Renal cortex interstitium (tissue), 11 donors: ENCODE data around the gene ATG16L1. TPM values are rescaled to one million over a fixed set of nuclear protein-coding genes. Genes with fewer than 3 reads are reported as not detected.

Experiments
- DNase-seq, 11 donors: peaks; one replicate each; pipeline ENCODE4 v3.0.0-alpha.2; 2013; ENCODE audit warnings: low read depth in 9 of 11, low spot score in 4 of 11; ENCODE audit errors: extremely low read depth in 1 of 11
- polyA plus RNA-seq, 3 donors: library from polyadenylated mRNA; unstranded; fragments of 120-200 nt; gene quantifications; one replicate each; pipeline ENCODE4 v1.2.1, GENCODE V29; 2013; ENCODE audit not compliant: insufficient read length in 3 of 3

Gene ATG16L1
- polyA plus RNA-seq, 3 donors, result 21.8 to 23.4 (median 22.9) TPM

- DNase-seq, result no peak
Measured at GRCh38 chr2:233247744-233248143, 3.7 kb upstream of the ATG16L1 start.

GRCh38 chr2:233248999-233249398, 2.5 kb upstream of the ATG16L1 start:
- no peak for DNase-seq

DNA sequence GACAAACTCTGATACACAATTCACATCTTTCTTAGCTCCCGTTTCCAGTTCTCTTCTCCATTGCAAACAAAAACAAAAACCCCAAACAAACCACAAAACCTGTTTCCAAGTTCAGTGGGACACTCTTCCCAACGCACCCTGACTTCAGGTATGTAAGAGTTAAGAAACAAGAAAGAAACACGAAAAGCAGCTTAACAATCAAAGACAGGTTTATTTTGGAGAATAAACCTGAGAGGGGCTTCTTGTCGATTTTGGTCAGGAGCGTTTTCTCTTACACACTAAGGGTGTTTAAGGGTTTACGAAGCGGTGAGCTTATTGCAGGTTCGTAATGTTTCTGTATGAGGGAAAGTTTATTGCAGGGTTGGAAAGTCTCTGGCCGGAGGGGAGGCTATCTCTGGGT, 905 bp upstream of the ATG16L1 start:
- DNase-seq, result no peak

DNA sequence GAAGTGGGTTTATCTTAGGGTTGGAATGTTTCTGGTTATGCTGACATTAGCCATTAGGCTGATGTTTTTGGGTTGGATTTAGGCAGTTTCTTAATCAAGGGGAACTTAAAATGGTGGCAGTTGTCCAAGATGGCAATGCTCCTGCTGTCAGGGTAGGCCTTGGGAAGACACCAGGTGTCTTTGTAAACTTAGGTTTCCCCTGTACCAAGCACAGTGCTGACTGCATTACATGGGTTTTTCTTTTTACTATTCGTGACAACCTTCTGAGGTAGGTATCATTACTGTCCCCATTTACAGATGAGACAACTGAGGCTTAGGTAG, 528 bp upstream of the ATG16L1 start:
- DNase-seq, result no peak

DNA sequence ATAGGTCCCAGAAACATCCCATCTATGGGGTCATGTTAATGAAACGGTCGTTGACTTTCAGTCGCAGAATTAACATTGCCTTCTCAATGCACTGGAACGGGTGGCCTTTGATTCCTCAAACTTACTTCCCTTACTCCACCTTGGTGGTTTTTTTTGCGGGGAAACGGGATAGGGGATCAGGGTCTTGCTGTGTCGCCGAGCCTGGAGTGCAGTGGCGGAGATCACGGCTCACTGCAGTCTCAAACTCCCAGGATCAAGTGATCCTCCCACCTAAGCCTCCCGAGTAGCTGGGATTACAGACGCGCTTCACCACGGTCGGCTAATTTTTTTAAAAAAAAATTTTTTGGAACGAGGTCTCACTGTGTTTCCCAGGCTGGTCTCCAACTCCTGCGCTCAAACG, 754 bp downstream of the ATG16L1 start:
- DNase-seq, result peak in 2 of 11 donors; percentile 5 to 8

- no peak for DNase-seq
Measured at GRCh38 chr2:233255151-233255550, 3.7 kb downstream of the ATG16L1 start.

- no peak for DNase-seq
Measured at GRCh38 chr2:233256048-233256447, 4.6 kb downstream of the ATG16L1 start.

- DNase-seq, result no peak
Measured at GRCh38 chr2:233258211-233258610, 6.7 kb downstream of the ATG16L1 start.

DNA sequence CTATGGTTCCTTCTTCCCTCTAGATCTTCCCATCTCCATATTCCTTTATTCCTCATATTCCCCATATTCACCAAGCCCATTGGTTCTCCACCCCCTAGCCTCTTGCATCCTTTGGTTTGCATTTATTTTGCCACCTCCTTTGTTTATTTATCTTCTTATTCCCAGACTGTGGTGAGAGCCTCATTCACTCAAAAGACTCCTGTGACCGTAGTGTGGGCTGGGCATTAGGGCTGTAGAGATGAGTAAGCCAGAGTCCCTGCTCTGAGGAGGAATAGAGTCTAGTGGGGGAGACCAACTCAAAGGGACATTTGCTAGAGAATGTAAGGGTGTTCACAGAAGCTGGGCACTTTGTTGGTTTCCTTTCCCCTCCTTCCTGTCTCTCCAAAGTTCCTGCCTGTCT, 8.3 kb downstream of the ATG16L1 start:
- no peak for DNase-seq

DNA sequence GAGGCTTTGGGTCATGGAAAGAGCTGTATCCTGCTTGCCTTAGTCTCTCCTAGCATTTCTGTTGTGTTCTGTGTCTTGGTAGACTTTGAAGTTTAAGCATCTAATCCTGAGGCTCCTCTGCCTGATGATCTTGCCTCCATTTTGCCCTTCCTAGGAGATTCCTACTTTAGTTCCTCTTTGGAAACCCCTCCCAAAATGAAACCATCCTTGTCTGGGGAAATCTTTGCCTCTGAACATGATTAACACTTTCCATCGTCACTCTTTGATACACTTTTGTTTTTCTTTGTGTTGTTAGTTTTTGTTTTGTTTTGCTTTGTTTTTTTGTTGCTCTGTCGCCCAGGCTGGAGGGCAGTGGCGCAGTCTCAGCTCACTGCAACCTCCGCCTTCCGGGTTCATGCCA, 9.2 kb downstream of the ATG16L1 start:
- DNase-seq, result no peak

DNA sequence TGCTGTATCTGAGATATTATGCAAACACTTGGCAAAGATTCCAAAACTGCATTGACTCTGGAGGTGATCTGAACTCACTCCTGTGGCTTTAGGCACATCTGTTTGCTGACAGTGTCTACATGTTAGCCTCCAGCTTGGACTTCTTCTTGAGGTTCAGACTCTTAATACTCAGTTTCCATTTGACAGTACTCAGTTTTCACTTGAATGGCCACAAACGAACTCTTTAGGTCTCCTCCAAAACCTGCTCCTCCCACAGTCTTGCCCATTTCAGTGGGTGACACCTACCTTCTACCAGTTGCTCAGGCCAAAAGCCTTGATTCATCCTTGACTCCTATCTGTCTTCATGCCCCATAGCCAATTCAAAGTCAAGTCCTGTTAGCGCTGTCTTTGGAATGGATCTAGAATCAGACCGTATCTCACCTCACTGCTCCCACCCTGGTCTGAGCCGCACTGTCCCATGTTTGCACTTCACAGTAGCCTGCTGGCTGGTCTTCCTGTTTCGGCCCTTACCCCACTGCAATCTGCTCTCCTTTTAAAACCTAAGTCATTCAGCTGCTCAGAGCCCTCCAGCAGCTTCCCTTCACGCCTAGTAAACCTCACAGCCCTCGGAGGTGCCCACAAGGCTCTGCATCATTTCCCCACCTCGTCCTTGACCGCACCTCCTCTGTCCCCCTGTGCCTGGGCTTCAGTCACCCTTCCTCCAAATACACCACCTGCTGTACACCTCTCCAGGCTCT, 10.5 kb downstream of the ATG16L1 start:
- DNase-seq, result no peak

- no peak for DNase-seq
Measured at GRCh38 chr2:233262562-233262961, 11.1 kb downstream of the ATG16L1 start.

- DNase-seq, result no peak
Measured at GRCh38 chr2:233263045-233263570, 11.6 kb downstream of the ATG16L1 start.

DNA sequence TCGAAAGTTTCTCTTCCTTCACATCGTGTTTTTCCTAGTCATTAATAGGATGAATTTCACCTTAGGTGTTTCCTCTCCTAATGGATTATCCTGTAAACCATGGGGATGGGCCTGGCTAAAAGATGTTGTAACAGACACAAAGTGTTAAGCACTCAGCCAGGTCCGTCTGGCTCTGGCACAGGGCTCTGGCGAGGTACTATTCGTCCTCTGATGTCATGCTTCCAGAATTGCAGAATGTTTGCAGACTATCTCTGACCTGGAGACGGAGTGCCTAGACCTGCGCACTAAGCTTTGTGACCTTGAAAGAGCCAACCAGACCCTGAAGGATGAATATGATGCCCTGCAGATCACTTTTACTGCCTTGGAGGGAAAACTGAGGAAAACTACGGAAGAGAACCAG, 13.2 kb downstream of the ATG16L1 start:
- no peak for DNase-seq

DNA sequence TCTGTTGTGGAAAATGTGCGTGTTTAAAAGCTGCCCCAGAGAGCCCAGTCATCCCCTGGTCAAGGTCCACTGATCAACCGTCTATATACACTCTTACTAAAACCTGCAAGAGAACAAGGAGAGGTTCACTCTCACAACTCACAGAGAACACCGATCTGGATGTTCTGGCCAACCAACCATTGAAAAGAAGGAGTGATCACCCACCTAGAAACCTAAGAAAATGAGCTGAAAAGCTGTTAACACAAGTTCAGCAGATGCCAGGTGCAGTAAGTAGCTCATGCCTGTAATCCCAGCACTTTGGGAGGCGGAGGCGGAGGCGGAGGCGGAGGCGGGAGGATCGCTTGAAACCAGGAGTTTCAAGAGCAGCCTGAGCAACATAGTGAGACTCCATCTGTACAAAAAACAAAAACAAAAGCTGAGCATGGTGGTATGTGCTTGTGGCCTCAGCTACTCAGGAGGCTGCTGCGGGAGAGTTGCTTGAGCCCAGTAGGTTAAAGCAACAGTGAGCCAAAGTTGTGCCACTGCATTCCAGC, 14.5 kb downstream of the ATG16L1 start:
- DNase-seq, result no peak

DNA sequence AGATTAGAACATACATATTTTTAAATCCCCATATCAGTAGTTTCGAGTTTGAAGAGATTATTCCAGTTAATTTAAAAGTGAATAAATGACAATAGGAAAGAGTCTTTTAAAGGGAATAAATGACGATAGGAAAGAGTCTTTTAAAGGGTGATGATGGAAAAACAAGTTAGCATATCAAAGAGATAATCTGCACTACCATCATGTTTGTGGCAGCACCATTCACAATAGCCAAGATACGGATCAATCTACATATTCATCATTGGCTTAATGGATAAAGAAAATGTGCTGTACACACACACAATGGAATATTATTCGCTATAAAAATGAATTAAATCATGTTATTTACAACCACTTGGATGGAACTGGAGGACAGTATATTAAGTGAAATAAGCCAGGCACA, 15.0 kb downstream of the ATG16L1 start:
- no peak for DNase-seq

DNA sequence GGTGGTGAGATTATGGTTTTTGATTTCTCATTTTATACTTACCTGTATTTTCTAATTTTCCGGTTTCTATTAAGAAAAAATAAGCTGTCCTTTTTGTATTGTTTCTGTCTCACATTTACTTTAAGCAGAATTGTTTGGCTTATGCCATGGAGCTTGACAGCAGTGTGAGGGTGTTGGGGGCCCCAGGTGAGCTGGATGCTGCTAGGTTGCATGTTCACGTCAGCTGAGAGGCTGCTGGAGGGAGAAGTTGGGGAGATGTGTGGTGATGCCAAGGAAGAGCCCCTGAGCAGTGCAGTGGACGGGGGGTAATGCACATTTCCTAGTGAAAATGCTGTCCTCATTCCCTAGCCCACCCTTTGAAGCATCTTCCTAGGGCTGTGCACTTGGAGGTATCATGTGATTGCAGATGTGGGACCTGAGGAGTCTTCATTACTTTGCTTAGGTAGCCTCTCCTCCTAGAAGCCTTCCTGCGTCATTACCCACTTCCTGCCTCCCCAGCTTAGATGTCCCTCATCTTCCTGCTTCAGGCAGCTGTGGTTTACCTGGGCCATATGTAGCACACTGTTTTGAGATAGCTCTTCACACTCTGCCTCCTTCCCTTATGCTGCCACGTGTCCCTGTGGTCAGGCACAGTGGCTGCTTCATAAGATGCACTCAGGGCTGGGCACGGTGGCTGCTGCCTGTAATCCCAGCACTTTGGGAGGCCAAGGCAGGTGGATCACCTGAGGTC, 16.2 kb downstream of the ATG16L1 start:
- no peak for DNase-seq

GRCh38 chr2:233270366-233270765, 18.9 kb downstream of the ATG16L1 start:
- DNase-seq, result no peak

- DNase-seq, result no peak
Measured at GRCh38 chr2:233270951-233271350, 19.5 kb downstream of the ATG16L1 start.

DNA sequence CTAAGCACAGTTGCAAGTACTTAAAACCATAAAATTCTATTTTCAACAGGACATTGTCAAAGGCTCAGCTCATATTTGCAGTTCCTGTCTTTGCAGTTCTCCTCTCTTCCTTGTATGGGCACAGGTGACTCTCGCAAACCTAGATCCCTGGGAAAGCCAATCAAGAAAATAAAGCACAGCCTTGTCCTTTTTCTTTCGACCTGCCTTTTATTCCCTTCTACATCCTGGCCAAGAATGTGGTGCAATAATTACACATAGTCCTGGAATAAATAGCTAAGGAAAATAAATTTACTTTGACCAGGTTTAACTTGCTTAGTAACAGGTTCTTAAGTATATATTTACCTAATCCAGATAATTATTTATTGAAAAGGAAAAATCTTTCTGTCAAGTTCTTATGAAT, 20.2 kb downstream of the ATG16L1 start:
- no peak for DNase-seq
